GM19455 (cell line): Measurements from ENCODE around the gene HYKK.
A peak's percentile ranks its signal among the peaks of the same experiment; 100 is the strongest.
"Not testable (repeated sequence)": the region's sequence is repeated elsewhere in the genome, so short reads cannot be mapped to it uniquely, and the experiment has no call there.

Experiments
- ATAC-seq: cut with Tn5 transposase; IDR thresholded peaks from one replicate; pipeline ENCODE4 v1.9.1; 2021; ENCODE audit not compliant: unreplicated experiment

HYKK gene

GRCh38 chr15:78506971-78507830 lies at the start of gene HYKK:
Gene HYKK (plus strand): TSS chr15:78507577. CDS start chr15:78513089, 5,512 bp downstream.
- ATAC-seq, result peak; percentile 94

- ATAC-seq, result no peak
These were observed 46.6 kb upstream of the HYKK start for GRCh38 chr15:78460737-78461136.

GRCh38 chr15:78461171-78461888 lies 46.0 kb upstream of the HYKK start:
- ATAC-seq, result no peak

GRCh38 chr15:78469031-78469430 lies 38.3 kb upstream of the HYKK start:
- no peak for ATAC-seq

- ATAC-seq, result no peak
These were observed 30.1 kb upstream of the HYKK start for GRCh38 chr15:78477295-78477694.

GRCh38 chr15:78479650-78480049 lies 27.7 kb upstream of the HYKK start:
- ATAC-seq, result no peak

GRCh38 chr15:78481917-78482316 lies 25.5 kb upstream of the HYKK start:
- no peak for ATAC-seq

GRCh38 chr15:78492872-78493271 lies 14.5 kb upstream of the HYKK start:
- ATAC-seq, result no peak

GRCh38 chr15:78501857-78502256 lies 5.5 kb upstream of the HYKK start:
- ATAC-seq, result no peak

- ATAC-seq, result no peak
These were observed 4.7 kb upstream of the HYKK start for GRCh38 chr15:78502641-78503040.

GRCh38 chr15:78507831-78508160 lies 419 bp downstream of the HYKK start:
- peak; percentile 36 for ATAC-seq

- no peak for ATAC-seq
These were observed 895 bp downstream of the HYKK start for GRCh38 chr15:78508272-78508671.

GRCh38 chr15:78509726-78510312 lies 2.4 kb downstream of the HYKK start:
- no peak for ATAC-seq

GRCh38 chr15:78520035-78520434 lies 12.7 kb downstream of the HYKK start:
- not testable (repeated sequence) for ATAC-seq

GRCh38 chr15:78524230-78524629 lies 16.9 kb downstream of the HYKK start:
- ATAC-seq, result no peak

GRCh38 chr15:78527325-78527724 lies 19.9 kb downstream of the HYKK start:
- no peak for ATAC-seq

- ATAC-seq, result no peak
These were observed 26.0 kb downstream of the HYKK start for GRCh38 chr15:78533331-78533730.

GRCh38 chr15:78536134-78536533 lies 28.8 kb downstream of the HYKK start:
- ATAC-seq, result no peak

GRCh38 chr15:78537266-78537905 lies 30.0 kb downstream of the HYKK start:
- ATAC-seq, result no peak

- ATAC-seq, result no peak
These were observed 31.0 kb downstream of the HYKK start for GRCh38 chr15:78538358-78538757.

- ATAC-seq, result not testable (repeated sequence)
These were observed 32.2 kb downstream of the HYKK start for GRCh38 chr15:78539464-78540140.
